Aorta (tissue), 5 donors: ENCODE results near the gene ABCB1. TPM values are rescaled to one million over a fixed set of nuclear protein-coding genes. Genes with fewer than 3 reads are reported as not detected.

Source experiments
- ATAC-seq: fragments of 200-7000 bp; cut with Tn5 transposase; one replicate; pipeline ENCODE4 v1.9.1; 2022; ENCODE audit warnings: moderate library complexity; ENCODE audit not compliant: low FRiP score
- DNase-seq, 2 donors: peaks; one replicate each; pipeline ENCODE4 v3.0.0-alpha.2; 2020
- H3K27ac ChIP-seq, 2 donors: one replicate each; pipeline ENCODE4 v1.5.1; 2013; ENCODE audit warnings: low read length in 2 of 2, mild to moderate bottlenecking in 2 of 2, moderate library complexity in 2 of 2, control low read depth in 1 of 2, inconsistent platforms in 1 of 2, low read depth in 1 of 2
- H3K27me3 ChIP-seq, 2 donors: one replicate each; pipeline ENCODE4 v1.6.1; 2013; ENCODE audit warnings: control low read depth in 1 of 2, low read length in 1 of 2, mild to moderate bottlenecking in 1 of 2, moderate library complexity in 1 of 2; ENCODE audit not compliant: insufficient read depth in 2 of 2, control insufficient read depth in 1 of 2
- H3K36me3 ChIP-seq, 2 donors: one replicate each; pipeline ENCODE4 v1.6.1; 2013; ENCODE audit warnings: control low read depth in 1 of 2, low read length in 1 of 2, mild to moderate bottlenecking in 1 of 2; ENCODE audit not compliant: insufficient read depth in 2 of 2, control insufficient read depth in 1 of 2
- H3K4me1 ChIP-seq, 2 donors: one replicate each; pipeline ENCODE4 v1.6.1; 2013; ENCODE audit warnings: low read length in 2 of 2, control low read depth in 1 of 2, mild to moderate bottlenecking in 1 of 2, moderate library complexity in 1 of 2; ENCODE audit not compliant: insufficient read depth in 2 of 2, control insufficient read depth in 1 of 2
- H3K4me3 ChIP-seq, 2 donors: one replicate each; pipeline ENCODE4 v1.5.1; 2013; ENCODE audit warnings: low read length in 2 of 2, control low read depth in 1 of 2, mild to moderate bottlenecking in 1 of 2
- H3K9me3 ChIP-seq: one replicate; pipeline ENCODE4 v1.6.1; 2013; ENCODE audit warnings: mild to moderate bottlenecking, low read length; ENCODE audit not compliant: control insufficient read depth
- WGBS, 2 donors: extraction: QIAGEN DNeasy Blood & Tissue Kit; methylation state at CpG; one replicate each; pipeline ENCODE4 v1.1.7; 2013; 5-methylcytosine and 5-hydroxymethylcytosine counted together
- intact Hi-C, 2 donors: fragments of 100-400 bp; cut with DNase I; formaldehyde crosslinking; loops; one replicate each; pipeline versions ENCODE4 v1.14.2 to v1.15.0; 2022
- polyA plus RNA-seq, 2 donors: library from polyadenylated mRNA; stranded (reverse); fragments of 200-250 nt; gene quantifications; one replicate each; pipeline ENCODE4 v1.2.3, GENCODE V29; 2013
- total RNA-seq, 2 donors: library from RNA; stranded (reverse); fragmentation: NEBNext Ultra II Directional; extraction: Animal tissue kit (Norgen Biotek cat#: 25700); gene quantifications; one replicate each; pipeline ENCODE4 v1.2.1, GENCODE V29; 2021
- donor health status: healthy with polysubstance abuse.
- donor health status: Bipolar disorder and iron deficiency.
- donor health status: DM: no; HTN: no; CAD: no.
- donor health status: DM: no; HTN: no; CAD: no.
- donor health status: DM: yes; HTN: yes; CAD: no.

ABCB1 gene
- total and polyA plus RNA-seq, 4 donors: 0.05 to 10.6 (median 2.8) TPM

DNA sequence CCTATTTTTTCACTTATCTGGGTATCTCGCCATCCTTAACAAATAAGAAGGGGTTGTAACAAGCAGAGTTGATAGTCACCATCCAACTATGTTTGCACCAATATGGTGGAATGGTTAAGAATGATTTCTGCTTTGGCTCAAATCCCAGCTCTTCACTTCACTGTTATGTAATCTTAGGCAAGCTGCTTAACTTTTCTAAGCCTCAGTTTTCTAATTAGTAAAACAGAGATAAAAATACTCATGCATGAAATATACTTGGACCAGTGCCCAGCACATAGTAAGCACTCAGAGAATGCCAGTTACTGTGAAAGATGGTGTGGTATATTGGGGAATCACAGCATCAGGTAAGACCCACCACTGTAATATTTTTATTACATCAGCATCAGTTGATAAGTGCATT, 33.6 kb downstream of the ABCB1 start:
- Histone ChIP-seq H3K36me3 (no peaks in the 10 kb centered on the region), H3K27ac (no peak overlapping the region), H3K27me3 (no peaks in the 10 kb centered on the region), H3K9me3 (no peaks in the 10 kb centered on the region), H3K4me1 (no peaks in the 10 kb centered on the region), H3K4me3 (no peak overlapping the region)
- no peak for ATAC-seq
- no peak for DNase-seq
- intact Hi-C loops: no loop called here
- WGBS, 2 donors: 74 to 79% methylated on average over 1 of the region's 1 CpG

DNA sequence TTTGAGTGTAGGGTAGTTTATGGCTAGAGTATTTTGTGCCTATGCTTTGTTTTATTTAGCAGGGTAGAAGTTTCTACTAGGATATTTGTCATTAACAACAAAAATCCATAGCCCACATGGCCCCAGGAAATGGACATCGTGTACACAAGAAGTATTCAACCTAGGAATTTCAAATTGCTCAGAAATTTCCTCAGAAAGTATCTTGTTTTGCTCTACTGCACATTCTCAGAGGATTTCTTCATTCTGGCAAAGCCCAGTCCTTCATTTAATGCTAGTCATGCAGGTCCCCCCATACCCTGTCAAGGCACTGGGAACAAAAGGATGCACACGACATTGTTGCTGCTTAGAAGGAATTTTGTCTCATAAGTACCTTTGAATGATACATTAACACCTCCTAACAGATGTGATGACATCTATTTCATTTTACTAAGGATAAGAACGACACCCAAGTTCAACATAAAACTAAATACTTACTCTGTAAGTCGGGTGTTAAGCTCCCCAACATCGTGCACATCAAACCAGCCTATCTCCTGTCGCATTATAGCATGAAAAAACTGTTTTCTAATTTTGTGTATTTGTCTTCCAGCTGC, 34.3 kb downstream of the ABCB1 start:
- ATAC-seq (no peak), DNase-seq (no peak)
- Histone ChIP-seq H3K27me3 (no peaks in the 10 kb centered on the region), H3K9me3 (no peaks in the 10 kb centered on the region), H3K4me1 (no peaks in the 10 kb centered on the region), H3K4me3 (no peak overlapping the region), H3K27ac (no peak overlapping the region), H3K36me3 (no peaks in the 10 kb centered on the region)
- intact Hi-C loops: no loop called here
- WGBS, 2 donors: 84% methylated on average over 6 of the region's 6 CpGs

DNA sequence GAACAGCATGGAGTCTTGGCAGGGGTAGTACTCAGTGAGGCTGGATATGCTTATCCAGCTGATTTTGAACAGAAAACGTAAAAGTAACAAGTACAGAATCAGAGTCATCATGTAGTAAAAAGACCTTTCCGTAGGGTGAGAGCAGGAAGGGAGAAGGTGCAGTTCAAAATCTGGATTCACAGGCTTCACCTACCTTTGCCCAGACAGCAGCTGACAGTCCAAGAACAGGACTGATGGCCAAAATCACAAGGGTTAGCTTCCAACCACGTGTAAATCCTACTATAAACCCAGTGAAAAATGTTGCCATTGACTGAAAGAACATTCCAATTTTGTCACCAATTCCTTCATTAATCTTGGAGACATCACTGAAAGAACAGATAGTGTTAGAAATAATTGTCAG, 34.8 kb downstream of the ABCB1 start:
- Histone ChIP-seq H3K9me3 (no peaks in the 10 kb centered on the region), H3K4me3 (no peak overlapping the region), H3K27ac (no peak overlapping the region), H3K27me3 (no peaks in the 10 kb centered on the region), H3K4me1 (no peaks in the 10 kb centered on the region), H3K36me3 (no peaks in the 10 kb centered on the region)
- intact Hi-C loops: no loop called here
- no peak for ATAC-seq
- DNase-seq: no peak
- WGBS, 2 donors: 36 to 44% methylated on average over 3 of the region's 3 CpGs

DNA sequence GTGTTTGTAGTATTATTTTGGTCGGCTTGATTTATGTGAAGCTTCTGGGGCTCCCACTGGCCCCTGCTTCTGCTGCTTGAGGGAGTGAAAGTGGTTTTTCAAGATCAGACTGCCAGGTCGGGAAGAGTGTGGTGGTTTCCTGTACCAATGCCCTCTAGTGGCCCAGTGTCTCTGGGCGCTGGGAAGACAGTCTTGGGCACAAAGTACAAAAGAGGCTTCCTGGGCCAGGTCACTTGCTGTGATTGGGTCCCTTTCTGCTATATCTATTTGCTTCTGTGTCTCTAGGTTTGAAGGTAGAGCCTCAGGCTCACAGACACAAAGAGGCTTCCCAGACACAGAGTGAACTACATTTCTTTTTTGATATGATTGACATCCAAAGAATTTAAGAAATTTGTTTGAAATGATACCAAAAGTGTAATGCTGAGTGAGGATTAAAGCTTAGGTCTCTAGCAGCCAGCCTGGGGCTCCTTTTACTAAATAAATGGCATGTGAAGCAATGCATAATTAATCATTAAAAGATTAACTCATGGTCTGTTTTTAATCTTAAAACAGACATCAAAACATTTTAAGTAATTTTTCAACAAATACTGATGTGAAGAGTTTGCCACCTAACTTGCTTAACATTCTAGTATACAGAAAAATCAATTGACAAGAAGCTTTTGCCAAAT, 36.3 kb downstream of the ABCB1 start:
- H3K4me3 ChIP-seq: no peak overlapping the region
- H3K9me3 ChIP-seq: no peaks in the 10 kb centered on the region
- no peaks in the 10 kb centered on the region for H3K27me3 ChIP-seq
- no peak for ATAC-seq
- WGBS, 2 donors: 16 to 19% methylated on average over 3 of the region's 3 CpGs
- intact Hi-C loops: no loop called here
- H3K4me1 ChIP-seq: no peaks in the 10 kb centered on the region
- H3K27ac ChIP-seq: no peak overlapping the region
- peak in 1 of 2 donors; percentile 47 for DNase-seq
- H3K36me3 ChIP-seq: no peaks in the 10 kb centered on the region

DNA sequence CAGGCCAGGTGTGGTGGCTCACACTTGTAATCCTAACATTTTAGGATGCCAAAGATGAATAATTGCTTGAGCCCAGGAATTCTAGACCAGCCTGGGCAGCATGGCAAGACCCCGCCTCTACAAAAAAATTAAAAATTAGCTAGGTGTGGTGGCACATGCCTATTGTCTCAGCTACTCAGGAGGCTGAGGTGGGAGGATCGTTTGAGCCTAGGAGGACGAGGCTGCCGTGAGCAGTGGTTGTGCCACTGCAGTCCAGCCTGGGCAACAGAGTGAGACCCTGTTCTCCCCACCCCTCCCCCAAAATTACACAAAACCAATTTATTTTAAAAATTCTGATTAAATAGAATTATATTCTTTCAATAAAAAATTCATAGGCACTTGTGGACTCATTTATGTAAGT, 39.0 kb downstream of the ABCB1 start:
- ATAC-seq (no peak), DNase-seq (no peak)
- Histone ChIP-seq H3K9me3 (no peaks in the 10 kb centered on the region), H3K4me1 (no peaks in the 10 kb centered on the region), H3K27me3 (no peaks in the 10 kb centered on the region), H3K4me3 (no peak overlapping the region), H3K27ac (no peak overlapping the region), H3K36me3 (no peaks in the 10 kb centered on the region)
- 88% methylated on average over 4 of the region's 4 CpGs for WGBS, 2 donors
- intact Hi-C loops: no loop called here

DNA sequence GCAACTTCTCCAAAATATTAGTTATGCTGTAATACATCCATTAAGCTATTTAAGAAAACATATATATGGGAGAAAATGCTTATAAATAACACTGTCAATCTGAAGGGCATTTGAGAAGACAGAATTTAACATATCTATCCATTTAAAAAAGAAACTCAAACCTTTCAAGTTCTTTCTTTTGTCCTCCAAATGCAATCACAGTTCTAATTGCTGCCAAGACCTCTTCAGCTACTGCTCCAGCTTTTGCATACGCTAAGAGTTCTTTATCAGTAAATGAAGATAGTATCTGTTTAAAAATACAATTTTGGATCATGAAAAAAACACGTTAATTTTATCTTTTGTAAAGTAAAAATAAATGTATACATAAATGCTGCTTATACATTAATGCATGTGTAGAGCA, 39.6 kb downstream of the ABCB1 start:
- no peaks in the 10 kb centered on the region for H3K9me3 ChIP-seq
- H3K4me3 ChIP-seq: no peak overlapping the region
- no peaks in the 10 kb centered on the region for H3K4me1 ChIP-seq
- WGBS, 2 donors: 22 to 23% methylated on average over 2 of the region's 2 CpGs
- H3K27ac ChIP-seq: no peak overlapping the region
- ATAC-seq: no peak
- H3K27me3 ChIP-seq: no peaks in the 10 kb centered on the region
- intact Hi-C loops: no loop called here
- no peak for DNase-seq
- no peaks in the 10 kb centered on the region for H3K36me3 ChIP-seq

DNA sequence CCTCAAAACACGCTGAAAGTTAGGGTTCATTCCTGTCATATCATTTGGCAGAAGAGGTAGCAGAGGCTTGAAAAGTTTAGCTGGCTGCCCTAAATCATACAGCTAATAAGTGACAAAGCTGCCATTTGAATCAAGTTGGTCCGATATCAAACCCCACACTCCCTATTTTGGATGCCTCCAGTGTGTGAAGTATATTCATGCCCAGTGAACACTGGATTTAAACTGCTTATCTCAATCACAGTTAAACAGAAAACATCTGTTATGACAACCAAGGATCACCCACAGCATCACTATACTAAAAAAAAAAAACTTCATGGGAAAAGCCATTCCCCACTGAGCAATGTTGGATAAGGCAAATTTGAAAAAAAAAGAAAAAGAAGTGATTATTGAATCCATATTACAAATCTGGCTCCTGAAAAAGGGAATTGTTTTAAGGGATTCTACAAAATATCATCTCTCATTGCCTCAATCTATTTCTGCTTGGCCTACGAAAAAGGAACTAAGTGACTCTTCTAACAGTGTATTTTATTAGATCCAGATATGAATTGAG, 48.3 kb downstream of the ABCB1 start:
- no peaks in the 10 kb centered on the region for H3K27me3 ChIP-seq
- no peak overlapping the region for H3K27ac ChIP-seq
- ATAC-seq (no peak), DNase-seq (no peak)
- intact Hi-C loops: no loop called here
- H3K4me1 ChIP-seq: no peaks in the 10 kb centered on the region
- H3K4me3 ChIP-seq: no peak overlapping the region
- whole genome bisulfite sequencing, 2 donors: 74 to 82% methylated on average over 3 of the region's 3 CpGs
- H3K36me3 ChIP-seq: no peaks in the 10 kb centered on the region
- no peaks in the 10 kb centered on the region for H3K9me3 ChIP-seq

DNA sequence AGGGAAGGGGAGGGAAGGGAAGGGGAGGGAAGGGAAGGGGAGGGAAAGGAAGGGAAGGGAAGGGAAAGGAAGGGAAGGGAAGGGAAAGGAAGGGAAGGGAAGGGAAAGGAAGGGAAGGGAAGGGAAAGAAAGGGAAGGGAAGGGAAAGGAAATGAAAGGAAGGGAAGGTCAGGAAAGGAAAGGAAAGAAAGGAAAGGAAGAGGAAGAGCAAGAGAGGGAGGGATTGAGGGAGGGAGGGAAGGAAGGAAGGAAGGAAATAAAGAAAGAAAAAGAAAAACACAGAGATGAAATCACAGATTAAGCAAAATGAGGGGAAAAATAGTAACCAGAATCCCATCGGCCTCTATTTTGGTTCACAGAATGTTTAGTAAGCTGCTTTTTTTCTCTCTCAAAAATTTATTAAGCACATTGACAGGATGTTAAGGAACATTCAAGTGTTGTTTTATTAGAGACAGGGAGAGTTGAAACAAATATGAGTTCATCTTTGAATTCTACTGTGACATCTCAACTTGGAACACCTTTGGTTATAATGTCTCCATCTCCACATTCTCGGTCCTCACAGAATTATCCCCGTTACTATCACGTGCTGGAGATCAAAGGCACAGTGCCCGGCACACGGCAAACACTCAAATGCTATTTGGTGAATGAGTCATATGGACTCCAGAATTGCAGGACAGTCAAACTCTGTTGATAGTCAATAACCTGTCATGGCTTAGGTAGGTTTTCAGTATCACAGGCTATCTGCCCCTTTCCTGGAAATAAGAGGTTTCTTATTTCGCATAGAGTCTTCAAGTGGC, 52.4 kb downstream of the ABCB1 start:
- intact Hi-C loops: no loop called here
- no peaks in the 10 kb centered on the region for H3K9me3 ChIP-seq
- H3K36me3 ChIP-seq: no peaks in the 10 kb centered on the region
- no peaks in the 10 kb centered on the region for H3K4me1 ChIP-seq
- no peaks in the 10 kb centered on the region for H3K27me3 ChIP-seq
- H3K4me3 ChIP-seq: no peak overlapping the region
- DNase-seq (no peak), ATAC-seq (no peak)
- 85 to 90% methylated on average over 7 of the region's 7 CpGs for WGBS, 2 donors
- H3K27ac ChIP-seq: no peak overlapping the region
